Measurements from ENCODE around the gene MRPL51.
A peak's percentile ranks its signal among the peaks of the same experiment; 100 is the strongest.

Gene MRPL51

DNA sequence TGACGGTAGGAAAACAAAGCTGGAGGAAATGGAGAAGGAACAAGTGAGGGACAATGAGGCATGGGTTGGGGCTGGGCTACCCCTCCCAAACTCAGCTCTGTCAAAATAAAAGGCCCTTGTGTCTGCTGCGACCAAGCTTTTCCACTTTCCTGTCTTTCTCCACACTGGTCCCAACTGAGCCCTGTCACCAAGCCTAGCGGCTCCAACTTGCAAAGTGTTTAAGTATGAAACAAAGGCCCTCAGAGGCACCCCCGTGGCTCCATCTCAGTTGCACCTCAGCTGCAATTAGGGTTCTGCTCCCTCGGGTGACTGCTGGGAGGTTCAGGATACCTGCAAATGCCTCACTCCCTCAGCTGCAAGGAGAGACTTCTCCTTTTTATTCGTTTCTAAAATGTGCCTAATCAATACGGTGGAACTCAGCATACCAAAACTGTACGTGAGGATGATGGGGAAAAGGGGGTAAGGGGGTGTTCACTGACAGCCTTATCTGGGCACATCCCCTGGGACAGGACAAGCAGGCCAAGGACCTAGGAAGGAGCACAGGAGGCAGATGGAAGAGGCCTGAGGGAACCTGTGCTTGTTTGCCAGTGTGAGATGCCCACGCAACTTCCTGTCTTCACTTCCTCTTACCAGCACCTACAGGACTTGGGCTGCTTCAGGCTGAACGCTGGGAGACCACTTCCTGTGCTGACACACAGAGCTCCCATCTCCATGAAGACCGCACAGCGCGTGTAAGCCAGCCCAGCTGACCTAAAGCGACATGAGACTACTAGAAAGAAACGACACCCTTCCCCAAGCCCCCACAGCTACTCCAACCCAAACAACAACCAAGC lies 31.4 kb downstream of the MRPL51 start:
- no peak for DNase-seq (ENCODE audit: low read depth, low spot score)

DNA sequence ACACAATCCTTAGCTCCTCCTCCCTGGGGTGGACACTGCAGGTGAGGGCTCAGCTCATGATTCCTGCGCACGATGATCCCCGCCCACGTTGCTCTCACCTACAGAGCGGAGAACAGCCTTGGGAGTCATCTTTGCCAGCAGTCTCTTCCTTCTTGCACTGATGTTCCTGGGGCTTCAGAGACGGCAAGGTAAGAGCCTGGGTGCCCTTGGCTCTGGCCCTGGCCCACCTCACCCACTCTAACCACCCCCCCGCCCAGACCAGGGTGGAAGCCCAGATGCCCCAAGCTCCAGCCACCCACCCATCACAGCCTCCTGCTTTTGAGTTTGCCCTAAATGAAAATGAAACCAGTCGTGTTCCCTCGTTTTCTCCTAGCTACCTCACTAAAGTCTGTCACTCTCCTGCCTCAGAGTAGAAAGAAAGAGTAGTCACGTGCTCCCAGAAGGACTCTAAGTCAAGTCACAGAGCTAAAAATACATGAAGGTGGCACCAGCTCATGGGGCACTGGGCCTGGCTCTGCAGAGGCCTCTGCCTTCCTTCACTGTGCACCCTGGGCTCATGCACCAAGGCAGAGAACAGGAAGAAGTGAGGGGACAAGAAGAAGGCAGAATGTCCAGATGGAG lies 32.2 kb downstream of the MRPL51 start:
- DNase-seq (ENCODE audit: low read depth, low spot score), result no peak

DNA sequence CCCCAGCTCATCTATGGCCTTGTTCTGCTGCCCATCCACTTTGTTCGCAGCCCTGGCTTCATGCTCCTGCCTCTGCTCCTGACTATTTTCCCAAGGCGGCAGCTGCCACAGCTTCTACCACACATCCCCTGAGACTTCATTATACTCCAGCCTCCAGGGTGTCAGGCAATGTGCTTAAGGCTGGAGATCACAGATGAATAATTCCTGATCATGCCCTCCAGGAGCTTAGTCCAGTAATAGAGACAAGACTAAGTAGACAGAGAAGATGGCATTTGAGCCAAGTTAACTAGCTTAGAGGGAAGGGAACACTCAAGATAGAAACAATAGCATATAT lies 34.1 kb downstream of the MRPL51 start:
- DNase-seq (ENCODE audit: low read depth, low spot score), result no peak

DNA sequence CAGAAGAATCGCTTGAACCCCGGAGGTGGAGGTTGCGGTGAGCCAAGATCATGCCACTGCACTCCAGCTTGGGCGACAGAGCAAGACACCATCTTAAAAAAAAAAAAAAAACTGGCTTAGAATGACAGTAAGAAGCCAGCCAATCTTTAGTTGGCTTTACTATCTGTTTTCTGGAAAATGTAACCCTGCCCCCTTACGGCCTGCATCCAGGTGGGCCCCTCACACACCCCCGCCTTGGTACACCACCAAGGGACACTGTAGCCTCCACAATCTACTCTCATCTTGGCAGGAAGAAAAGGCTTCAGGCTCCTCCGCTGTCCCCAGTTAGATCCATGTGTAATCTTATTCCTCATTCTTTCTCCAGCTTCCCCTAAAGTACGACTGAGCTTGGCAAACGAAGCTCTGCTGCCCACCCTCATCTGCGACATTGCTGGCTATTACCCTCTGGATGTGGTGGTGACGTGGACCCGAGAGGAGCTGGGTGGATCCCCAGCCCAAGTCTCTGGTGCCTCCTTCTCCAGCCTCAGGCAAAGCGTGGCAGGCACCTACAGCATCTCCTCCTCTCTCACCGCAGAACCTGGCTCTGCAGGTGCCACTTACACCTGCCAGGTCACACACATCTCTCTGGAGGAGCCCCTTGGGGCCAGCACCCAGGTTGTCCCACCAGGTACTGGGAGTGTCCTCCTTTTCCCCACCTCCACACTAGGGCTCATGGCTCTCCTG lies 34.6 kb downstream of the MRPL51 start:
- DNase-seq (ENCODE audit: low read depth, low spot score), result no peak

DNA sequence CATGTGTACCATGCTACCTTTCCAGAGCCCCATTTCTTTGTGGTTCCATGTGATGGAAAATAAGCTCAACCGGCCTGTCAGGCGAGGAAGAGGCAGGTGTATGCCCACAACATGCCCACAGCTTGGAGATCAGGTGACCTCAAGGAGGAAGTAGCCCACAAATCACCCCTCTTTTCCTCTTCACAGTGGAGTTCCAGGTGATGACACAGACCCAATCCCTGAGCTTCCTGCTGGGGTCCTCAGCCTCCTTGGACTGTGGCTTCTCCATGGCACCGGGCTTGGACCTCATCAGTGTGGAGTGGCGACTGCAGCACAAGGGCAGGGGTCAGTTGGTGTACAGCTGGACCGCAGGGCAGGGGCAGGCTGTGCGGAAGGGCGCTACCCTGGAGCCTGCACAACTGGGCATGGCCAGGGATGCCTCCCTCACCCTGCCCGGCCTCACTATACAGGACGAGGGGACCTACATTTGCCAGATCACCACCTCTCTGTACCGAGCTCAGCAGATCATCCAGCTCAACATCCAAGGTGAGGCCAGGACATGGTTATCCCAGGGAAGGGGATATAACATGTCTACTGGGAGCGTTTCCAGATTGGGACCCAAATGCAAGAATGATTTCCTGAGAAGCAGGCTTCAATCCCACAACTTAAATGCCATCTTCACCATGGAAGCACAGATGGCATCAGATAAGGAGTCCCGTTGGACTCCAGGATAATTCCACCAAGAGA lies 35.7 kb downstream of the MRPL51 start:
- DNase-seq (ENCODE audit: low read depth, low spot score), result no peak

DNA sequence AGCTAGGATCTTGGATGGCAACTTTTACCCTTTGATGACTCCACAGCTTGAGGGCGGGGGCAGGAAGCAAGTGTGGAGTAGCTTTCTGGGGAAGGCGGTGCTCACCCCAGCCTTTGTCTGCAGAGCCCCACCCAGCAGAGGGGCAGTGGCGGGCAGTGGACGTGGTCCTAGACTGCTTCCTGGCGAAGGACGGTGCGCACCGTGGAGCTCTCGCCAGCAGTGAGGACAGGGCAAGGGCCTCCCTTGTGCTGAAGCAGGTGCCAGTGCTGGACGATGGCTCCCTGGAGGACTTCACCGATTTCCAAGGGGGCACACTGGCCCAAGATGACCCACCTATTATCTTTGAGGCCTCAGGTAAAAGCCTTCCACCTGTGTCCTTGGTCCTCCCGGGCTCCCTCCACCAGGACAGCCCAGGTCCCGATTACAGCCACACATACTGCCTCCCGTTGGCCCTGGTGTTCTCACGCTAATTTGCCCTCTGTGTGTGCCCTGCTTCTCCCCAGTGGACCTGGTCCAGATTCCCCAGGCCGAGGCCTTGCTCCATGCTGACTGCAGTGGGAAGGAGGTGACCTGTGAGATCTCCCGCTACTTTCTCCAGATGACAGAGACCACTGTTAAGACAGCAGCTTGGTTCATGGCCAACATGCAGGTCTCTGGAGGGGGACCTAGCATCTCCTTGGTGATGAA lies 40.0 kb downstream of the MRPL51 start:
- DNase-seq (ENCODE audit: low read depth, low spot score), result no peak

DNA sequence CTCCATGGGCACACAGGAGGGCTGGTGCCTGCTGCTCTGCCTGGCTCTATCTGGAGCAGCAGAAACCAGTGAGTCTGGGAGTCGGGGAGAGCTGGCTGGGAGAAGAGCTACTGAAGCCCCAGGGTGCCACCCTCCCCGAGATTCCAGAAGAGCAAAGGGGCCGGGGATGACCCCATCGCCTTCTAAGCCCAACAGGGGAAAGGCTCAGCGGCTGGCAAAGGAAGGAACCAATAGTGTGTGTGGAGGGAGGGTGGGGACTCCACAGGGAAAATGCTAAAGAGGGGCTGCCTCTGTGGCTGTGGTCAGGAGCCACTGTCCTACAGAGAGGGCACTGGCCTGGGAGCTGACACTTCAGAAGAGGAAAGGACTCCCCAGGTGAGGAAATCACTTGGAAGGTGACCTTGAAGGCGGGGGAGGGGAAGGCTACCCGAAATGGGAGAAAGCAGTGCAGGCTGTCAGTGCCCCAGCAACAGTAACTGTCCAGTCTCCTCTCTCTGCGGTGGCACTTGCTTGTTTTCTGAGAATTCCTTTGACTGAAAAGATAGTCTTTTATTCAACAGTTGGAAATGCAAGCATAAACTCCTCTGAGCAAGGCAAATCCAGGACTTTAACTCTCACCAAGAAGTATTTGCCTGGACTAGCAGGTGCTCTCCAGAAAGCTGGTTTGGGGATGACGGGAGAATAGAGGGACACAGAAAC lies 40.7 kb downstream of the MRPL51 start:
- DNase-seq (ENCODE audit: low read depth, low spot score), result no peak

DNA sequence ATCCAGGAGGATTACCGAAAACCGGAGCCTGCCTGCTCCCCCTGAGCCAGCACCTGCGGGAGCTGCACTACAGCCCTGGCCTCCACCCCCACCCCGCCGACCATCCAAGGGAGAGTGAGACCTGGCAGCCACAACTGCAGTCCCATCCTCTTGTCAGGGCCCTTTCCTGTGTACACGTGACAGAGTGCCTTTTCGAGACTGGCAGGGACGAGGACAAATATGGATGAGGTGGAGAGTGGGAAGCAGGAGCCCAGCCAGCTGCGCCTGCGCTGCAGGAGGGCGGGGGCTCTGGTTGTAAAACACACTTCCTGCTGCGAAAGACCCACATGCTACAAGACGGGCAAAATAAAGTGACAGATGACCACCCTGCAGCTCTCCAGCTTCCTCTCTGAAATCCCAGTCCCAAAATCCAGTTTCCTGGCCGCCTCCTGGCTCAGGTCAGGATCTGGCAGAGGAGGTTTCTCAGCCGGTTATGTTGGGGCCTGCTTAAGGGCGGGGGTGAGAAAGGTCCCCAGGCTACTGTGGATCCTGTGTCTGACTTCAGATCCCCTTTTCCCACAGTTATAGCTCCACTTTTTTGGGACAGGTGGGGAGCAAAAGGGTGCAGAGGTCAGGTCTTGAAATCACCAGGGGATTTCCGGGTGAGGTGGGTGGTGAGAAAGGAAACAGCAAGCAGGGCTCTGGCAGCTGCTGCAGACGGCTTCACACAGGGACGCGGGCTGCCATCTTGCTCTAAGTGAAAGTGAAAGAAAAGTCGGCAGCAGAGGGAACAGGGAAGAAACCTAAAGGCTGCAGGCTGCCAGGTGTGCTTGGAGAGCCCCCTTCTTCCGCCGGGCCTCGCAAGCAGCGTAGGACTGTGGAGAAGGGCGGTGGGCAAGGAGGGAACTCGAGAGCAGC lies 41.5 kb downstream of the MRPL51 start, which contains the start of gene TAPBPL:
Gene TAPBPL (plus strand): TSS at position 695 of the 897 bp plus-strand sequence. CDS start 207 bp downstream, outside the sequence.
- DNase-seq (ENCODE audit: low read depth, low spot score), result peak; percentile 46

DNA sequence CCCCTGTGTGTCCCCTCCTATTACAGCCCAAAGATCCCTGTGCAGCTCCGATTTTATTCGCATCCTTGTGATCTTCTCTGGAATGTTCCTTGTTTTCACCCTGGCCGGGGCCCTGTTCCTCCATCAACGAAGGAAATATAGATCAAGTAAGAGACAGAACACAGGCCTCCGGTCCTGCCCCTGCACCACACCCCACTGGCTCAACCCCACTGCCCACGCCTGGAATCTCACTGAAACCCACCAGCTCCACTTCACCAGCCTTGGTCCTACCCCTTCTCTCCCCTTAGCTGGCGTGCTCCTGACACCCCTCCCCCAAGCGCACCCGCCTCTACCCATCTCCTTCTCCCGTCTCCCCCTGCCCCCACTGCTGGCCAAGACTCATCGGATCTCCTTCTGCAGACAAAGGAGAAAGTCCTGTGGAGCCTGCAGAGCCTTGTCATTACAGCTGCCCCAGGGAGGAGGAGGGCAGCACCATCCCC lies 42.2 kb downstream of the MRPL51 start:
- DNase-seq (ENCODE audit: low read depth, low spot score), result no peak

DNA sequence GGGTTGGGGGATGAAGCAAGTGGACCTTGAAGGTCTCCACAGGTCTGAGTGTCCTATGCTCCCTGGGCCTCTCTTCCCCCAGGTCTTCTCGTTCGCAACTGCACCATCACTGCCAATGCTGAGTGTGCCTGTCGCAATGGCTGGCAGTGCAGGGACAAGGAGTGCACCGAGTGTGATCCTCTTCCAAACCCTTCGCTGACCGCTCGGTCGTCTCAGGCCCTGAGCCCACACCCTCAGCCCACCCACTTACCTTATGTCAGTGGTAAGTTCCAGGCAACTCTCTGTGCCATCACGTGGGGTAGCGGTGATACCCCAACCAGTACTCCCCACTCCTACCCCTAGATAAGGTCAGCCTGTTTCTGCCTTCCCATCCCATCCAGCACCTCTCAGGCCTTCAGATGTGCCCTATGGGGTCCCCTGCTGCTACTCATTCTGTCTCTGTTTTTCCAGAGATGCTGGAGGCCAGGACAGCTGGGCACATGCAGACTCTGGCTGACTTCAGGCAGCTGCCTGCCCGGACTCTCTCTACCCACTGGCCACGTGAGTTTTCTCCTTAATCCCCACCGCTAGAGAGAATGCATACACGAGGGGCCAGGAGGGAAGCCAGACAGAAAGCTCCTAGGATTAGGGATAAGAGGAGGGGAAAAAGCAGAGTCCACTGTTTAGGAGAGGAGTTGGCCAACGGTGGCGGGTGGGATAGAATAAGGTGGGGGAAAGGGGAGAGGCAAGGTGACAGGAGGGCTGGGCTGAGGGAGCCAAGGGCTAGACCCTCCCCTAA lies 42.8 kb downstream of the MRPL51 start:
- DNase-seq (ENCODE audit: low read depth, low spot score), result no peak

DNA sequence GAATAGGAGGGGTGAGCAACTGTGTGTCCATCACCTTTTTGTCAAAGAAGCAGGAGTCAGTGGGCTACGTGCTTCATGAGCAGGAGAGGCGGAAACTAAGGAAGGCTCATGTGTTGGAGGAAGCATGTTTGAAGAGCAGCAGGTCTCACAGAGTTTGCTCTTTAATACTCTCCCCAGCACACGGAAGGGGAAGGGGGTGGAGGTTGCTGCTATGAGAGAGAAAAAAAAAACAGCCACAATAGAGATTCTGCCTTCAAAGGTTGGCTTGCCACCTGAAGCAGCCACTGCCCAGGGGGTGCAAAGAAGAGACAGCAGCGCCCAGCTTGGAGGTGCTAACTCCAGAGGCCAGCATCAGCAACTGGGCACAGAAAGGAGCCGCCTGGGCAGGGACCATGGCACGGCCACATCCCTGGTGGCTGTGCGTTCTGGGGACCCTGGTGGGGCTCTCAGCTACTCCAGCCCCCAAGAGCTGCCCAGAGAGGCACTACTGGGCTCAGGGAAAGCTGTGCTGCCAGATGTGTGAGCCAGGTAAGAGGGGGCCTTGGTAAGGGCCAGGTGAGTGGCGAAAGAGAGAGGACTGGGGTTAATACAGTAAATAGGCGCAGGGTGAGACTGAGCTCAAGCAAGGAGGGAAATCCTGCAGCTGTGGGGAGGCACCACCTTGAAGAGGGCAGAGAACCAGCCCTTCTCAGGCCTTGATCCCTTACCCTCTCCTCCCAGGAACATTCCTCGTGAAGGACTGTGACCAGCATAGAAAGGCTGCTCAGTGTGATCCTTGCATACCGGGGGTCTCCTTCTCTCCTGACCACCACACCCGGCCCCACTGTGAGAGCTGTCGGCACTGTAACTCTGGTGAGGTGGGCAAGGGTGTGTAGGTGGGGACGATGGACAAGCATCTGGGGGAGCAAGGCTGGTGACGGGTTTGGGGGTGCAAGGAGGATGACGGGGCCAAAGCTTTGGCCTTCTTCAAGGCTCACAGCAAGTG lies 48.1 kb downstream of the MRPL51 start, which contains the start of gene CD27:
Gene CD27 (plus strand): TSS at position 252 of the 985 bp plus-strand sequence. CDS start 141 bp downstream, at position 393.
- DNase-seq (ENCODE audit: low read depth, low spot score), result no peak

DNA sequence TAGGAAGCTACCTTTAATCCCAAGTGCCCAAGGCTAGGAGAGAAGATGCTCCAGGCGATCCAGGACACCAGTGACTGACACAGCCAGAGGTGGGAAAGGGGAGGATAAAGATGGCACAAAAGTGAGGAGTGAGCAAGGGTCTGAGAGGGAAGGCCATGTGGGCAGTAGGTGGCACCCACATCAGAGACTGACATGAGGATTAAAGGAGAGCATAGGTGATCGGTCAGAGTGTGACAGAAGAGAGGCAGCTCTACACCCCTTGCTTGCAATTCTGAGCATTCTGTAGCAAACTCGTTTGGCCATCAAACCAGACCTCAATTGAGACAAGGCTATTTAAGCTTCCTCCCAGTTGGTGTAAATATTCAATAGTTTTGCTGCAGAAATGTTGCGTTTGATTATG lies 49.0 kb downstream of the MRPL51 start:
- DNase-seq (ENCODE audit: low read depth, low spot score), result no peak

DNA sequence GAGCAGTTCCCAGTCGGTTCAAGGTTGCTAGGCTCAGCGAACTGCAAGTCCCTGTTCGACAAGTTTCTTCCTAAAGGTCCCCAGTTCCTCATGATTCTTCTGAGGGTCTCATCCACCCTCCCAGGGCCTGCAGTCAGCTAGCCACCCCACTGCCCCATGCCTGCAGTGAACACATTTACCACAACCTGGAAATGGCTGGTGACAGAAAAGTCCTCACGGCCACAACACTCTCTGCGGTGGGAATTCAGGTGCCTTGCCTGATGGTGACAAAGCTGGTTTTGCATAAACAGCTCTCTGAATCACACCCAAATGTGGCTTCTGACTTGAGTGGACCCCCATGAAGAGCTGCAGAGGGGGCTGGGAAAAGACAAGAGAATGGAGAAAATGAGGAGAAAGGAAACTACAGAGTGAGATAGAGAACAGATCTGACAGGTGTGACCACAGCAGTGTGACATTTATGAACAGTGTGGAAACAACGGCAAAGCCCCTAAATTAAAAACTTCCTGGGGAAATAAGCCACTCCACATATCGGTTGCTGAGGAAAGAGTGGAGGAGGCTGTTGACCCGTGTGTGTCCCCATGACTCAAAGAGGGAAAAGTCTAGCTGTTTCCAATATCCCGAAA lies 49.6 kb downstream of the MRPL51 start:
- DNase-seq (ENCODE audit: low read depth, low spot score), result no peak

DNA sequence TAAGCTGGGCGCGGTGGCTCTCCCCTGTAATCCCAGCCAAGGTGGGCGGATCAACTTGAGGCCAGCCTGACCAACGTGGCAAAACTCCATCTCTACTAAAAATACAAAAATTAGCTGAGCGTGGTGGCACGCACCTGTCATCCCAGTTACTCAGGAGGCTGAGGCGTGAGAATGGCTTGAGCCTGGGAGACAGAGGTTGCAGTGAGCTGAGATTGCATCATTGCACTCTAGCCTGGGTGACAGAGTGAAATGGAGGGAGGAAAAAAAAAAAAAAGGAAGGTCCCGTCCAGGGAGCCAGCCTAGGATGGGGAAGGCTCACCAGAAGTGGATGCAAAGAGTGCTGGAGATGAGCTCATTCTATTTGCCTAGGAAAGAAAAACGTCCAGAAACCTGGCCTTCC lies 50.2 kb downstream of the MRPL51 start:
- DNase-seq (ENCODE audit: low read depth, low spot score), result no peak
